ENCODE data around the gene SC5D.

Gene SC5D

DNA sequence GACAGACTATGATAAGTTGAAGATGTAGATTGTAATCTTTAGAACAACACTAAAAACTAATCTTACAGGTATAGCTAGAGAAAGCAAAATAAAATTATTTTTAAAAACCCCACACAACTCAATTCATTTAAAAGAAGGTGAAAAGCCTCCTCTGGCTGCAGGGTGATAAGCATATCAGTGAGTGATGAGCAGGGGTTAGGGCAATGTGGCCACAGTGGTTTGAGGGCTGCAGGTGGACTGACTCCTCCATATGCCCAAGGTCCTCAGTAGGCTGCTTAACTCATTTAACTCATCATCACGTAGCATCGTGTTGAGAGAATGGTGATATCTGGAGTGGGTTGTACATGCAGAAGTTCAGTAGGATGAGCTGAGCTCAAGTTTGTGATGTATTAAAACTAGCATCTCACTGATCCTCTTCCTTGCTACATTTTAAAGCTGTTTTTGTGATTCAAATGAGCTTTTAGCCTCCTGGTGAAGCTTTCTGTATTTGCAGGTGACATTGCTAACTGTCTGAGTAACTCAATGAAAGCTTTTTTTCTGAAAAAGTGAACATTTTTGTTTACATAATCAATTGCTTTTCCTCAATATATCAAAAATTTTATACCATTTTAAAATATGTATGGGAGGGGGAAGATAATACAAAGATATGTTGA, 37.0 kb upstream of the SC5D start:
- Histone ChIP-seq H3K36me3 (ENCODE audit: control insufficient read depth, insufficient read depth, low read length) (no peaks in the 10 kb centered on the region), H3K9me3 (ENCODE audit: control insufficient read depth, low read length) (no peaks in the 10 kb centered on the region), H3K4me1 (ENCODE audit: control insufficient read depth, insufficient read depth, low read length, poor library complexity, severe bottlenecking) (no peaks in the 10 kb centered on the region), H3K27ac (ENCODE audit: insufficient read depth, low read length, poor library complexity, severe bottlenecking) (no peak overlapping the region), H3K4me3 (ENCODE audit: insufficient read depth, low read depth, low read length, poor library complexity, severe bottlenecking) (no peak overlapping the region), H3K27me3 (replicated peaks; ENCODE audit: control insufficient read depth, insufficient read depth, low read length, poor library complexity, severe bottlenecking) (no peaks in the 10 kb centered on the region)
- no peak for DNase-seq

DNA sequence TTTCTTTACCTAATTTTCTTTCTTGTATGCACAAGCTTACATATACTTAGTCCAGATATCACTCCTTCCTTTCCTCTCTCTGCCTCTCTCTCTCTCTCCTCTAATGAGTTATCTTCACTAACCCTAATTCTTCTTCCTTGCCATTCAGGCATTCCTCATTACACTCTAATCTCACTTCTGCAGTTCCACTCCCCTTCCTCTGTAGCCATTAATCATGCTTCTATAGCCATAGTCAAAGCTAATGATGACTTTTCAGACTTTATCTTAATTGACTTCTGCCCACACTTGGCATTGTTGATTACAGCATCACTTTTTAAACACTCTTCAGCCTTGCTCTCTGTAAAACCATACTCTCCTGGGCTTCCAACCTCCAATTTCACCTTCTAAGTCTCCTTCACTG, 35.3 kb upstream of the SC5D start:
- no peaks in the 10 kb centered on the region for H3K4me1 ChIP-seq (ENCODE audit: control insufficient read depth, insufficient read depth, low read length, poor library complexity, severe bottlenecking)
- H3K9me3 ChIP-seq (ENCODE audit: control insufficient read depth, low read length) = no peaks in the 10 kb centered on the region
- H3K27ac ChIP-seq (ENCODE audit: insufficient read depth, low read length, poor library complexity, severe bottlenecking) = no peak overlapping the region
- DNase-seq = no peak
- no peak overlapping the region for H3K4me3 ChIP-seq (ENCODE audit: insufficient read depth, low read depth, low read length, poor library complexity, severe bottlenecking)
- H3K36me3 ChIP-seq (ENCODE audit: control insufficient read depth, insufficient read depth, low read length) = no peaks in the 10 kb centered on the region
- H3K27me3 ChIP-seq (replicated peaks; ENCODE audit: control insufficient read depth, insufficient read depth, low read length, poor library complexity, severe bottlenecking) = no peaks in the 10 kb centered on the region

GRCh38 chr11:121257976-121258375, 34.6 kb upstream of the SC5D start:
- H3K9me3 ChIP-seq (ENCODE audit: control insufficient read depth, low read length) = no peaks in the 10 kb centered on the region
- no peak for DNase-seq
- no peak overlapping the region for H3K27ac ChIP-seq (ENCODE audit: insufficient read depth, low read length, poor library complexity, severe bottlenecking)

DNA sequence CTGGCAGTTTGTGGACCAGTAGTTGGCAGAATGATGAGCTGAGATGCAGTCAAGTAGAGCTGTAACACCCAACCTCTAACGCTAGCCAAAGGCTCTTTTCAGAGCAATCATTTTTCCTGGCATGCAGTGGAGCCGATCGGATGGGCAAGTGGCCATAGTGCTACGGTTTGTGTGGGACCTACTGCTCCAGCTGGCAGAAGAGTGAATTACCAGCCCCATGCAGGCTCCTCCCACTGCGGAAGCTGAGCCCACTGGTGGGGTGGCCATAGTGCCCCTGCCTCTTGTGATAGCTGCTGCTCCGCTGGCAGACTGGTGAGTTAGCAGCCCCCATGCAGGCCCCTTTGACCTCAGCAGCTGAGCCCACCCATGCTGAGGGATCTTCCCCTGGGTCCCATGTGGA, 27.0 kb upstream of the SC5D start:
- Histone ChIP-seq H3K27me3 (replicated peaks; ENCODE audit: control insufficient read depth, insufficient read depth, low read length, poor library complexity, severe bottlenecking) (peaks cover 9% of the 10 kb centered on the region), H3K27ac (ENCODE audit: insufficient read depth, low read length, poor library complexity, severe bottlenecking) (no peak overlapping the region), H3K4me3 (ENCODE audit: insufficient read depth, low read depth, low read length, poor library complexity, severe bottlenecking) (no peak overlapping the region), H3K4me1 (ENCODE audit: control insufficient read depth, insufficient read depth, low read length, poor library complexity, severe bottlenecking) (no peaks in the 10 kb centered on the region), H3K9me3 (ENCODE audit: control insufficient read depth, low read length) (no peaks in the 10 kb centered on the region), H3K36me3 (ENCODE audit: control insufficient read depth, insufficient read depth, low read length) (no peaks in the 10 kb centered on the region)
- DNase-seq = no peak

More at GRCh38 chr11:121257976-121258375, 34.6 kb upstream of the SC5D start:
- H3K4me1 ChIP-seq (ENCODE audit: control insufficient read depth, insufficient read depth, low read length, poor library complexity, severe bottlenecking) = no peaks in the 10 kb centered on the region
- H3K36me3 ChIP-seq (ENCODE audit: control insufficient read depth, insufficient read depth, low read length) = no peaks in the 10 kb centered on the region
- H3K4me3 ChIP-seq (ENCODE audit: insufficient read depth, low read depth, low read length, poor library complexity, severe bottlenecking) = no peak overlapping the region
- no peaks in the 10 kb centered on the region for H3K27me3 ChIP-seq (replicated peaks; ENCODE audit: control insufficient read depth, insufficient read depth, low read length, poor library complexity, severe bottlenecking)

GRCh38 chr11:121268581-121268980, 24.0 kb upstream of the SC5D start:
- Histone ChIP-seq H3K36me3 (ENCODE audit: control insufficient read depth, insufficient read depth, low read length) (no peaks in the 10 kb centered on the region), H3K27me3 (replicated peaks; ENCODE audit: control insufficient read depth, insufficient read depth, low read length, poor library complexity, severe bottlenecking) (peaks cover 9% of the 10 kb centered on the region), H3K4me3 (ENCODE audit: insufficient read depth, low read depth, low read length, poor library complexity, severe bottlenecking) (no peak overlapping the region), H3K4me1 (ENCODE audit: control insufficient read depth, insufficient read depth, low read length, poor library complexity, severe bottlenecking) (no peaks in the 10 kb centered on the region), H3K27ac (ENCODE audit: insufficient read depth, low read length, poor library complexity, severe bottlenecking) (no peak overlapping the region), H3K9me3 (ENCODE audit: control insufficient read depth, low read length) (no peaks in the 10 kb centered on the region)
- DNase-seq = no peak

- Histone ChIP-seq H3K27ac (ENCODE audit: insufficient read depth, low read length, poor library complexity, severe bottlenecking) (no peak overlapping the region), H3K4me1 (ENCODE audit: control insufficient read depth, insufficient read depth, low read length, poor library complexity, severe bottlenecking) (no peaks in the 10 kb centered on the region), H3K4me3 (ENCODE audit: insufficient read depth, low read depth, low read length, poor library complexity, severe bottlenecking) (no peak overlapping the region), H3K9me3 (ENCODE audit: control insufficient read depth, low read length) (no peaks in the 10 kb centered on the region), H3K27me3 (replicated peaks; ENCODE audit: control insufficient read depth, insufficient read depth, low read length, poor library complexity, severe bottlenecking) (peaks cover 9% of the 10 kb centered on the region), H3K36me3 (ENCODE audit: control insufficient read depth, insufficient read depth, low read length) (no peaks in the 10 kb centered on the region)
- no peak for DNase-seq
These were observed 22.4 kb upstream of the SC5D start for GRCh38 chr11:121270001-121270678.

- no peak overlapping the region for H3K27ac ChIP-seq (ENCODE audit: insufficient read depth, low read length, poor library complexity, severe bottlenecking)
- H3K4me3 ChIP-seq (ENCODE audit: insufficient read depth, low read depth, low read length, poor library complexity, severe bottlenecking) = no peak overlapping the region
- no peak for DNase-seq
- H3K27me3 ChIP-seq (replicated peaks; ENCODE audit: control insufficient read depth, insufficient read depth, low read length, poor library complexity, severe bottlenecking) = no peaks in the 10 kb centered on the region
- H3K36me3 ChIP-seq (ENCODE audit: control insufficient read depth, insufficient read depth, low read length) = no peaks in the 10 kb centered on the region
- no peaks in the 10 kb centered on the region for H3K4me1 ChIP-seq (ENCODE audit: control insufficient read depth, insufficient read depth, low read length, poor library complexity, severe bottlenecking)
- no peaks in the 10 kb centered on the region for H3K9me3 ChIP-seq (ENCODE audit: control insufficient read depth, low read length)
These were observed 18.1 kb upstream of the SC5D start for GRCh38 chr11:121274332-121274991.

DNA sequence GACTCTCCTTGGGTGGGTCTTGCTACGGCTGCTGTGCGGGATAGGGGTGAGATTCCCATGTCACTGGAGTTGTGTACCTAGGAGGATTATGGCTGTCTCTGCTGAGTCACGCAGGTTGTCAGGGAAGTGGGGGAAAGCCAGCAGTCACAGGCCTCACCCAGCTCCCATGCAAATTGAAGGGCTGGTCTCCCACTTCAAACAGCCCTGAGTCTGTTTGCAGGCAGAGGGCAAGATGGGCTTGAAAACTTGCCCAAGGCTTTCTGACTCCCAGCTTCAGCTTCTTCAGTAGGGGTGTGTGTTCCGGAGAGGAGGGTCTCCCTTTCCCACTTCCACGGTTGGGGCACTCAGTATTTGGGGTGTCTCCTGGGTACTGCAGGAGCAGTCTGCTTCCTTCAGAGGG, 10.9 kb upstream of the SC5D start:
- no peak overlapping the region for H3K27ac ChIP-seq (ENCODE audit: insufficient read depth, low read length, poor library complexity, severe bottlenecking)
- H3K27me3 ChIP-seq (replicated peaks; ENCODE audit: control insufficient read depth, insufficient read depth, low read length, poor library complexity, severe bottlenecking) = peaks cover 15% of the 10 kb centered on the region
- no peaks in the 10 kb centered on the region for H3K36me3 ChIP-seq (ENCODE audit: control insufficient read depth, insufficient read depth, low read length)
- H3K4me1 ChIP-seq (ENCODE audit: control insufficient read depth, insufficient read depth, low read length, poor library complexity, severe bottlenecking) = no peaks in the 10 kb centered on the region
- no peak for DNase-seq
- H3K9me3 ChIP-seq (ENCODE audit: control insufficient read depth, low read length) = no peaks in the 10 kb centered on the region
- no peak overlapping the region for H3K4me3 ChIP-seq (ENCODE audit: insufficient read depth, low read depth, low read length, poor library complexity, severe bottlenecking)

DNA sequence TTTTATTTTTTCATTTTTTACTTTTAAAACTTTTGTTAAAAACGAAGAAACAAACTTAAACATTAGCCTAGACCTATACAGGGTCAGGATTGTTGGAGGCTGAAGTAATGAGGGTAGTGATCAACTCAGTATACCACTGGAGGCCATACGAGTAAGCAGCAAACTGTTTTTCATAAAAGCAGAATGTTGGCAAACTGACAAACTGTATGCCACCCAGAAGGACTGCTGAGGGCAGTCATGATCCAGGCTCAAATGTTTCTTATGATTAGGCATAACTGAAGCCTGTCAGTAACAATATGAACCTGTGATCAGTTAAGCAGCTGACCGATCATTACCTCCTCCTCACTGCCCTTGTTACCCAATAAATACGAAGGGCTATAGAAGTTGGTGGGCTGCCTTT, 10.2 kb upstream of the SC5D start:
- Histone ChIP-seq H3K4me1 (ENCODE audit: control insufficient read depth, insufficient read depth, low read length, poor library complexity, severe bottlenecking) (no peaks in the 10 kb centered on the region), H3K36me3 (ENCODE audit: control insufficient read depth, insufficient read depth, low read length) (no peaks in the 10 kb centered on the region), H3K4me3 (ENCODE audit: insufficient read depth, low read depth, low read length, poor library complexity, severe bottlenecking) (no peak overlapping the region), H3K9me3 (ENCODE audit: control insufficient read depth, low read length) (no peaks in the 10 kb centered on the region), H3K27me3 (replicated peaks; ENCODE audit: control insufficient read depth, insufficient read depth, low read length, poor library complexity, severe bottlenecking) (peaks cover 15% of the 10 kb centered on the region), H3K27ac (ENCODE audit: insufficient read depth, low read length, poor library complexity, severe bottlenecking) (no peak overlapping the region)
- DNase-seq = no peak

GRCh38 chr11:121282886-121283502, 9.6 kb upstream of the SC5D start:
- Histone ChIP-seq H3K9me3 (ENCODE audit: control insufficient read depth, low read length) (no peaks in the 10 kb centered on the region), H3K4me3 (ENCODE audit: insufficient read depth, low read depth, low read length, poor library complexity, severe bottlenecking) (no peak overlapping the region), H3K27me3 (replicated peaks; ENCODE audit: control insufficient read depth, insufficient read depth, low read length, poor library complexity, severe bottlenecking) (peaks cover 15% of the 10 kb centered on the region), H3K4me1 (ENCODE audit: control insufficient read depth, insufficient read depth, low read length, poor library complexity, severe bottlenecking) (no peaks in the 10 kb centered on the region), H3K36me3 (ENCODE audit: control insufficient read depth, insufficient read depth, low read length) (no peaks in the 10 kb centered on the region), H3K27ac (ENCODE audit: insufficient read depth, low read length, poor library complexity, severe bottlenecking) (no peak overlapping the region)
- no peak for DNase-seq
